Stimulated activated CD8-positive, alpha-beta memory T cell treated with anti-CD3 and anti-CD28 coated beads, Interleukin-12 subunit alpha, Interleukin-12 subunit beta, amount 100 ng/mL, for 24 hours (primary cell): Measurements from ENCODE around the gene ABLIM1.

Experiments
- DNase-seq: peaks from one replicate; pipeline ENCODE4 v3.0.0-alpha.2; 2020; ENCODE audit errors: extremely low read depth

The ABLIM1 gene

GRCh38 chr10:114408968-114409444, 249.1 kb downstream of the ABLIM1 start:
- DNase-seq, result no peak

DNA sequence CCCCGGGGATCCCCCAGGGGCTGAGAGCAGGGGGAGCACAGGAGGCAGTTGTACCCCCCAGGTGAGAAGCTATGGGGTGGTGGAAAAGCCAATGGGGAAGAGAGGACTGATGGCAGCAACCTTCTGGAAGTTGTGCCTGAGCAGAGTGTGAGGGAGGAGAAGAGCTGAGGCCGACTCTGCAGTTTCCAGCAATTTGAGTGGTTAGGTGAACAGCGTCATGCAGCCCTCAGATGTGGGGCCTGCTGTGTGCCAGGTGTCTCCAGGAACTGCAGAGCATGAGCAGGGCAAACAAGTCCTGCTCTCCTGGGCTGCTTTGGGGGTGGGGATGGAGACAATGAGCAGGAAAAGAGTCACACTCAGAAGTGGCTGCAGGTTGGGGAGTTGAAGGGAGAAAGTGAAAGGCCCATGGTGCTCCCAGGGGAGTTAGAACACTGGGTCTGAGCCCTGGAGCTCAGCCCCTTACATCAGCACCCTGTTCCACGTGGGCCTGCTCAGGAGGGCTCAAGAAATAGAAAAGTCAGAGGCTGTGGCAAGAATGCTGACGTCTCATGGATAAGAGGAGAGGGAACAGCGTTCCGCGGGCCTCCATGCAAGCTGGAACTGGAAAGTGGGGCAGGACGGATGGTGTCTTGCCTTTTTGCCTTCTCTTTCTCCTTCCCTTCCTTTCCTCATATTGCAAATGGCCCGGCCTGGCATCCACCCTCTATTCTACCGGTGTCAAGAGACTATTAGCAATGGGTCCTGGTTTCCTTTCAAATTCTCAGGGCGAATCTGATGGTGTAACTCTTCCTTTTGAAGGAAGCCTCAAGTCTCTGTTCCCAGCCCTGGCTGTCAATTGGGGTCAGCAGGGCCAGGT, 249.7 kb downstream of the ABLIM1 start:
- DNase-seq, result no peak

- DNase-seq, result no peak
Observed at GRCh38 chr10:114406455-114406854, 251.6 kb downstream of the ABLIM1 start.

GRCh38 chr10:114405011-114405350, 253.1 kb downstream of the ABLIM1 start:
- DNase-seq, result no peak

DNA sequence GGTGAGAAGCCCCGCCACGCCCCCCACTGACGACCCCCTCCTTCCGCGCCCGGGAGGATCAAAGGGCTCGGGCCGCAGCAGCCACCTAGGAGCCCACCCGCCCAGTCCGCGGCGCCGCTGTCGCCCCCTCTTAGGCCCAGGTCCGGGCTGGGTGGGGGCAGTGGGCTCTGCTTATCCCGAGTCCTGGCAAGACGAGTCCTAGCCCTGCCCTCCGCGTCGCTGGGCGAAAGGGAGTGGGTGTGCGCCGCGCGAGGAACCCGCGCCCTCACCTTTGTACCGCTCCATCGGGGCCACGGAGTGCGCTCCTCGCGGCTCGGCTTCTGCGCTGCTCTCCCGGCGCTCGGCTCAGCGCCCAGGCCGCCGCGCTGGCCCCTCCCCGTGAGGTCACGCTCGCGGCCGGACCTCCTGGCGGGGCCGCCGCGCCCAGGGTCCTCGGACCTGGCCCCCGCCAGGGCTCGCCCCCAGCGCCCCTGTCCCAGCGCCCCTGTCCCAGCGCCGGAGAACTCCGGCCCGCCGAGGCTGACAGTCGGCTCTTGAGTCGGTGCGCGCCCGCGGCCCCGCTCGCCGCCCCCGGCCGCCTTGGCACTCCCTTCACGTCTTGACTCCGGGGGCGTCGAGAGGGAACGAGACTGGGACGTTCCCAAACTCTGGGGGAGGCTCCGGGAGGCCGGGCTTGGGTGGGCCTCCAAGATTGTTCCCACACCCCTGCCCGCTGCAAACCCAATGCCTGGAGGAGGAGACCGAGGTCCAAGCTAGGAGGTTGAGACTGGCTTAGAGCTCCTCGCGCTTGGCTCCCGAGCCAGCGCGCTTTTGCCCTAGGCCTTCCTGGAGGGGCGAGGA, 253.7 kb downstream of the ABLIM1 start, which contains the start of gene AFAP1L2:
TSS of gene AFAP1L2 (minus strand) at position 332 of the 840 bp plus-strand sequence. CDS start at position 285, 47 bp downstream.
- no peak for DNase-seq

DNA sequence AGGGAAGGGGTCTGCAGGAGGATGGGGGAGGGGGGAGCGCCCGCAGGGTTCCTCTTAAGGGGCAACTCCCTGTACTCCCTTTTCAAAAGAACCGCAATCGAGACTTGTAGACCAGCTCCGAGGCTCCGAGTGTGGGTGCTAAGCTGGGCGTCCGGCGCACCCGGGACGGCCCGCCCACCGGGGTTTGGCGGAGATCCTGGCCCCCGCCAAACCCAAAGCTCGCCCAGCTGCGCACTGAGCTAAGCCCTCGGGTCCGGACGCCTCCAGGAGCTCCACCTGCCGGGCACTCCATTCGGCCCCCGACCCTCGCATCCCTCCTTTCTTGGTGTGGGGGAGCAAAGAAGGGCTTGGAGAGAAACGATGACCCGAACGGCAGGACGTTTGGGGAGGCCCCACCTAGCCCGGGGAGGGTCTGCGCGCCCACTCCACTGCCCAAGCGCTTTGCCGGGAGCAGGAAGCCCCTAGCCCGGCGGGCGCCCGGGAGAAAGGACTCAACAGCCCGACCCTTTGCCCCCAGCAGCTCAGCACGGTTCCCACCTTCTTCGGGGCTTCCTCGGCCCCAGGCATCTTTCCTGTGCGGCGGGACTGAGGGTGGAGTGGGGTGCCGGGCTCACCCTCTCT, 254.4 kb downstream of the ABLIM1 start:
- DNase-seq, result no peak

DNA sequence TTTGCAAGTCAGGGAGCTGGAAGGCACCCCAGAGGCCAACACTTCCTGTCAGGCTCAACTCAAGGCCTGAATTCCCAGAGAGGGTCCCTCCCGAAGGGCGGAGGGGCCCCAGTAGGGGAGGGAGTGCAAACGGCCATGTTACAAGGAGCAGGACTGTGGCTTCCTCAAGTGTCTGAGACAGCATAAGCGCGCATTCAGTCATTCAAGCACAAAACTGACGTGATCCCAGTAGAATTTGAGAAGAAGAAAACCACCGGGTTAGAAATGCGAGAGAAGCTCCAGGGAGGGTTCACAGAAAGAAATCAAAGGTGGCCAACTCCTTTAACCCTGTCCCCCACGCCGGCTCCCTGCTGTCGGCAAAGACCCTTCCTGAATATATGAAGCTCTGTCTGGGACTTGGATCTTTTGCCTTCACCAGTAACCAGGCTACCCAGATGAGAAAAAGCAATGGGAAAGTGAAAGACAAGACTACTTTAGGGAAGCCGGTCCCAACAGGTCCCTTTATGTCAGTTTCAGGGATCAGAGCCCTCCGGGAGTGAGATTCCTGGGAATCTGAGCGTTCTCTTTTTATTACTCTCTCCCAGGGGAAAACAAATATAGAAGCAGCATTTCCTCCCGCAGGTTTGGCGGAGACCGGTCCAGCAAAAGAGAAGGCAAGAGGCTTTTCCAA, 255.1 kb downstream of the ABLIM1 start:
- DNase-seq, result no peak

GRCh38 chr10:114402233-114402632, 255.8 kb downstream of the ABLIM1 start:
- no peak for DNase-seq

GRCh38 chr10:114401195-114401791, 256.8 kb downstream of the ABLIM1 start:
- no peak for DNase-seq

GRCh38 chr10:114400091-114400490, 258.0 kb downstream of the ABLIM1 start:
- DNase-seq, result no peak

GRCh38 chr10:114399576-114399975, 258.5 kb downstream of the ABLIM1 start:
- no peak for DNase-seq

GRCh38 chr10:114398587-114399331, 259.3 kb downstream of the ABLIM1 start:
- DNase-seq, result no peak

DNA sequence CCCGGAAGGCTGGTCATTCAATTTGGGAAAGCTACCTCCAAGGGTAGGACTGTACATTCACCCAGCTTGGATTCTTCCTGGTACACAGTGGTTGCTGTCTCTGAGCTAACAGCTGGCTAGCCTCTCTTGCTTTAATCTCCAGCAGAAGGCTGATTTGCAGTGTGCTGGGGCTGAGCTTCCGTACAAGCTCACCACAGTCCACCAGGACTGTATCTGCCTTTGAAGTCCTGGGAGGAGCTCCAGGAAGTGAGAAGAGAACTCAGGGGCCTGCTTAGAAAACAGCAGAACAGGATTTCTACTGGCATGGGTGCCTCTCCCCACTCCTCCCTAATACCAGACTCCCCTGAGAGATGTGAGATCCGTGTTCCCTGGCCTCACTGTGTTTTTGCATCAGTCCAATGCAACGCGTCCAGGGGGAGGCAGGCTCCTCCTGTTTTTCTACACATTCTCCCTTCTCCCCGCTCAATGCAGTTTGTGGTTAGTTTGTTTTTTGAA, 260.4 kb downstream of the ABLIM1 start:
- DNase-seq, result no peak

GRCh38 chr10:114396464-114396863, 261.6 kb downstream of the ABLIM1 start:
- DNase-seq, result no peak

GRCh38 chr10:114395366-114396022, 262.6 kb downstream of the ABLIM1 start:
- no peak for DNase-seq

- no peak for DNase-seq
Observed at GRCh38 chr10:114394531-114394930, 263.5 kb downstream of the ABLIM1 start.

GRCh38 chr10:114393886-114394285, 264.2 kb downstream of the ABLIM1 start:
- DNase-seq, result no peak

GRCh38 chr10:114393482-114393881, 264.6 kb downstream of the ABLIM1 start:
- DNase-seq, result no peak

DNA sequence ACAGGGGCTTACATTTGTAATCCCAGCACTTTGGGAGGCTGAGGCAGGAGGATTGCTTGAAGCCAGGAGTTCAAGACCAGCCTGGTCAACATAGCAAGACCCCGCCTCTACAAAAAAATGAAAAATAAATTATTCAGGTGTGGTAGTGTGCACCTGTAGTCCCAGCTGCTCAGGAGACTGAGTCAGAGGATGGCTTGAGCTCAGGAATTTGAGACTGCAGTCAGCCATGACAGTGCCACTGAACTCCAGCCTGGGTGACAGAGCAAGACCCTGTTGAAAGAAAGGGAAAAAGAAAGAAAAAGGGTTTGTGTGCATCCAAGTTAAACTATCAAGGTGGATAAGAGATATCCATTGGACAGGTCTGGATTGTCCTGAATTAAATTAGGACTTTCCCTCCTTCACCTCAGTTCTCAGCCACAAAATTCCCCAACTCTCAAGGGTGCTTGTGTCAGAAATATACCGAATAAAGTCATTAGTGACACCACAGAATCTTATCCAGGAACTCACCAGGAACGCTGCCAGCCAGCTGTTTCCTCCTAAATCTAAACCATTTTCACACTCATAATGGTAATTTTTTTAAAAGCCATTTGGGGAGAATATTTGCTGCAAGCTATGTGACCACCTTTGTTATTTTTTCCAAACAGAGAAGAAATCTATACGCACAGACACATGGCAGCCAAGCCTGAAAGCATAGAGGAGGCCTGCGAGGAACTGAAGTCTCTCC, 265.8 kb downstream of the ABLIM1 start:
- DNase-seq, result no peak
